Osteoblast (primary cell): Measurements from ENCODE around the gene CACNA1I. TPM values are rescaled to one million over a fixed set of nuclear protein-coding genes. Genes with fewer than 3 reads are reported as not detected.

Source experiments
- DNase-seq: peaks from one replicate; pipeline ENCODE4 v3.0.0; 2011; ENCODE audit warnings: low spot score, mixed read lengths; ENCODE audit not compliant: insufficient read length; ENCODE audit errors: missing footprints
- H2AFZ ChIP-seq: 2 replicates; pipeline ENCODE4 v1.6.0; 2011; ENCODE audit warnings: mild to moderate bottlenecking, low read length
- H3K27ac ChIP-seq: 2 replicates; pipeline ENCODE4 v1.5.1; 2011; ENCODE audit warnings: mild to moderate bottlenecking, low read depth, low read length, moderate library complexity
- H3K27me3 ChIP-seq: 2 replicates; pipeline ENCODE4 v1.6.0; 2012; ENCODE audit warnings: mild to moderate bottlenecking, control low read depth, inconsistent platforms, low read length, moderate library complexity; ENCODE audit not compliant: insufficient read depth
- H3K36me3 ChIP-seq: 2 replicates; pipeline ENCODE4 v1.5.1; 2011; ENCODE audit warnings: mild to moderate bottlenecking, low read length, control low read depth, moderate library complexity; ENCODE audit not compliant: insufficient read depth
- H3K4me1 ChIP-seq: 2 replicates; pipeline ENCODE4 v1.5.1; 2011; ENCODE audit warnings: mild to moderate bottlenecking, low read length, control low read depth, moderate library complexity; ENCODE audit not compliant: insufficient read depth
- H3K4me2 ChIP-seq: 2 replicates; pipeline ENCODE4 v1.6.0; 2011; ENCODE audit warnings: mild to moderate bottlenecking, low read length; ENCODE audit not compliant: insufficient read depth
- H3K4me3 ChIP-seq: fragments of 200-600 bp; sonication (generic); 3 replicates; pipeline ENCODE4 v1.5.1; 2012; ENCODE audit warnings: mild to moderate bottlenecking, low read length, inconsistent platforms; ENCODE audit not compliant: insufficient read depth
- H3K79me2 ChIP-seq: 2 replicates; pipeline ENCODE4 v1.6.0; 2012; ENCODE audit warnings: mild to moderate bottlenecking, low read length, control low read depth, inconsistent platforms; ENCODE audit not compliant: insufficient read depth
- H3K9me3 ChIP-seq: 2 replicates; pipeline ENCODE4 v1.5.1; 2011; ENCODE audit warnings: low read depth, low read length, control low read depth
- H4K20me1 ChIP-seq: 2 replicates; pipeline ENCODE4 v1.6.0; 2012; ENCODE audit warnings: mild to moderate bottlenecking, low read length, control low read depth; ENCODE audit not compliant: insufficient read depth
- total RNA-seq: library from RNA; depleted of rRNA; stranded (reverse); fragments of >200 nt; gene quantifications from 2 replicates; pipeline ENCODE4 v1.2.3, GENCODE V29; 2012
- TF ChIP-seq, protein P1 (sequence below): IDR thresholded peaks from 2 replicates; pipeline ENCODE4 v1.5.1; 2011; ENCODE audit warnings: mild to moderate bottlenecking, low read depth, low read length, moderate library complexity; ENCODE audit errors: extremely low read depth

The CACNA1I gene
- total RNA-seq, 1 donor = under 0.01 TPM

GRCh38 chr22:39656495-39657490 is 86.2 kb downstream of the CACNA1I start:
- no peak overlapping the region for H3K4me3 ChIP-seq
- no peak overlapping the region for H3K4me2 ChIP-seq
- H3K36me3 ChIP-seq = no peaks in the 10 kb centered on the region
- peaks cover 34% of the 10 kb centered on the region for H3K27me3 ChIP-seq
- H2AFZ ChIP-seq = no peak overlapping the region
- H3K4me1 ChIP-seq = no peaks in the 10 kb centered on the region
- no peaks in the 10 kb centered on the region for H3K9me3 ChIP-seq
- H3K27ac ChIP-seq = no peak overlapping the region
- H4K20me1 ChIP-seq = no peaks in the 10 kb centered on the region
- TF ChIP-seq, protein P1, sequence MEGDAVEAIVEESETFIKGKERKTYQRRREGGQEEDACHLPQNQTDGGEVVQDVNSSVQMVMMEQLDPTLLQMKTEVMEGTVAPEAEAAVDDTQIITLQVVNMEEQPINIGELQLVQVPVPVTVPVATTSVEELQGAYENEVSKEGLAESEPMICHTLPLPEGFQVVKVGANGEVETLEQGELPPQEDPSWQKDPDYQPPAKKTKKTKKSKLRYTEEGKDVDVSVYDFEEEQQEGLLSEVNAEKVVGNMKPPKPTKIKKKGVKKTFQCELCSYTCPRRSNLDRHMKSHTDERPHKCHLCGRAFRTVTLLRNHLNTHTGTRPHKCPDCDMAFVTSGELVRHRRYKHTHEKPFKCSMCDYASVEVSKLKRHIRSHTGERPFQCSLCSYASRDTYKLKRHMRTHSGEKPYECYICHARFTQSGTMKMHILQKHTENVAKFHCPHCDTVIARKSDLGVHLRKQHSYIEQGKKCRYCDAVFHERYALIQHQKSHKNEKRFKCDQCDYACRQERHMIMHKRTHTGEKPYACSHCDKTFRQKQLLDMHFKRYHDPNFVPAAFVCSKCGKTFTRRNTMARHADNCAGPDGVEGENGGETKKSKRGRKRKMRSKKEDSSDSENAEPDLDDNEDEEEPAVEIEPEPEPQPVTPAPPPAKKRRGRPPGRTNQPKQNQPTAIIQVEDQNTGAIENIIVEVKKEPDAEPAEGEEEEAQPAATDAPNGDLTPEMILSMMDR = no peak
- no peak for DNase-seq
- no peaks in the 10 kb centered on the region for H3K79me2 ChIP-seq

DNA sequence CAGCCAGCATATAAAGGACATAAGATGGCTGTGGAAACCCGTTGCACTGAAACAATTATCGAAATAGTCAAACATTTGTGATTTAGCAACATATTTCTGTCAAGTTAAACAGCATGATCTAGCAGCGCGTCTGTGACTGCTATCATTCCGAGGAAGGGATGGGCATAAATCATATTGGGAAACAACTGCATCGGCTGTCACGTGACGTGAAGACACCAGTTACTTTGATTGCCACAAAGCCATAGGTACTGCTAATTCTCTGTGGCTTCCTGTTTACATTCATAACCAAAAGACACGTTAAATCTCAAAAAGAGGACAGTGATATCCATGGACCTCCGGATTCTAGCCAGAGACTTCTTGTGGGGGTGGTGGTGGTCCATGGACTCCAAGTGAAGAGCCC is 87.8 kb downstream of the CACNA1I start:
- TF ChIP-seq, protein P1 = no peak
- no peak for DNase-seq
- Histone ChIP-seq H3K79me2 (no peaks in the 10 kb centered on the region), H4K20me1 (no peaks in the 10 kb centered on the region), H3K27me3 (peaks cover 48% of the 10 kb centered on the region), H3K4me2 (no peak overlapping the region), H2AFZ (no peak overlapping the region), H3K36me3 (no peaks in the 10 kb centered on the region), H3K27ac (no peak overlapping the region), H3K4me3 (no peak overlapping the region), H3K9me3 (no peaks in the 10 kb centered on the region), H3K4me1 (no peaks in the 10 kb centered on the region)

DNA sequence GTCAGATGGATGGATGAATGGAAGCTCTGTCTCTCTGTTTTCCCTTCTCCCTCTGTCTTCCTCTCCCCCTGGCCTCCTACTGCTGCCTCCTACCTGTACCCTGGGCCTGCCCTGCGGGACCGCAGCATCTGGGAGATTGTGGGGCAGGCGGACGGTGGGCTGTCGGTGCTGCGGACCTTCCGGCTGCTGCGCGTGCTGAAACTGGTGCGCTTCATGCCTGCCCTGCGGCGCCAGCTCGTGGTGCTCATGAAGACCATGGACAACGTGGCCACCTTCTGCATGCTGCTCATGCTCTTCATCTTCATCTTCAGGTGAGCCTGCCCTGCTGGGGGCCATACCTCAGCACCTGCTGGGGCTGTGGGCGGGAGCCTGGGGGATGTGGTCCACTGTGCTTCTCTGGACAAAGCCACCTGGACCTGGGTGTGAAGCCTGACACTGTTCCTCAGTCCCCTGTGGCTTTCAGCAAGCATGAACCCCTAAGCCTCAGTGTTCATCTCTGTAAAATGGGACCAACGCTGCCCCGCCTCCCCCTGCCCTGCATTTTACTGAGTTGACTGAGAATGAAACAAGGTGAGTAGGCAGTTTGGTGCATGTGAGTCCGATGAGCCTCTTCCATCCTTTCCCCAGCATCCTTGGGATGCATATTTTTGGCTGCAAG is 88.4 kb downstream of the CACNA1I start:
- TF ChIP-seq, protein P1 = no peak
- Histone ChIP-seq H3K27me3 (peaks cover 53% of the 10 kb centered on the region), H3K27ac (no peak overlapping the region), H3K9me3 (no peaks in the 10 kb centered on the region), H3K4me3 (no peak overlapping the region), H2AFZ (no peak overlapping the region), H3K4me1 (no peaks in the 10 kb centered on the region), H4K20me1 (no peaks in the 10 kb centered on the region), H3K79me2 (no peaks in the 10 kb centered on the region), H3K4me2 (no peak overlapping the region), H3K36me3 (no peaks in the 10 kb centered on the region)
- no peak for DNase-seq

GRCh38 chr22:39661501-39661841 is 90.9 kb downstream of the CACNA1I start:
- no peak overlapping the region for H3K4me2 ChIP-seq
- H3K27me3 ChIP-seq = peaks cover 42% of the 10 kb centered on the region

More at GRCh38 chr22:39661501-39661841, 90.9 kb downstream of the CACNA1I start:
- no peaks in the 10 kb centered on the region for H3K9me3 ChIP-seq
- TF ChIP-seq, protein P1 = no peak
- no peak overlapping the region for H2AFZ ChIP-seq
- no peak overlapping the region for H3K27ac ChIP-seq
- H3K4me1 ChIP-seq = no peaks in the 10 kb centered on the region
- no peaks in the 10 kb centered on the region for H4K20me1 ChIP-seq
- H3K4me3 ChIP-seq = no peak overlapping the region
- DNase-seq = no peak
- H3K36me3 ChIP-seq = no peaks in the 10 kb centered on the region
- H3K79me2 ChIP-seq = no peaks in the 10 kb centered on the region
